Fibroblast of lung (primary cell): ENCODE data around the gene RAB30. TPM values are rescaled to one million over a fixed set of nuclear protein-coding genes. Genes with fewer than 3 reads are reported as not detected.

Experiments used
- DNase-seq, 2 donors: peaks; one replicate each; pipeline versions ENCODE4 v3.0.0 to v3.0.0-alpha.2; 2010; ENCODE audit warnings: low read depth in 2 of 2
- H2AFZ ChIP-seq: 2 replicates; pipeline ENCODE4 v1.5.1; 2012; ENCODE audit warnings: low read length, control low read depth, inconsistent platforms
- H3K27ac ChIP-seq: 2 replicates; pipeline ENCODE4 v1.5.1; 2011; ENCODE audit warnings: low read length, control low read depth; ENCODE audit not compliant: insufficient read depth
- H3K27me3 ChIP-seq: 2 replicates; pipeline ENCODE4 v1.5.1; 2011; ENCODE audit warnings: mild to moderate bottlenecking, low read length; ENCODE audit not compliant: control insufficient read depth, insufficient read depth
- H3K36me3 ChIP-seq: 2 replicates; pipeline ENCODE4 v1.5.1; 2011; ENCODE audit warnings: low read length; ENCODE audit not compliant: control insufficient read depth, insufficient read depth
- H3K4me1 ChIP-seq: 2 replicates; pipeline ENCODE4 v1.5.1; 2011; ENCODE audit warnings: low read length; ENCODE audit not compliant: control insufficient read depth, insufficient read depth; ENCODE audit errors: extremely low read depth
- H3K4me2 ChIP-seq: 2 replicates; pipeline ENCODE4 v1.5.1; 2011; ENCODE audit warnings: low read length, control low read depth; ENCODE audit not compliant: insufficient read depth; ENCODE audit errors: extremely low read depth
- H3K4me3 ChIP-seq, 4 experiments: fragments of 200-600 bp in 1 of 4; sonication (generic) in 1 of 4; replicated peaks in 1 of 4; 2 replicates each; pipeline ENCODE4 v1.5.1; 2011 to 2016; ENCODE audit warnings: low read length in 4 of 4, low read depth in 3 of 4, mild to moderate bottlenecking in 3 of 4, control low read depth in 2 of 4, inconsistent platforms in 1 of 4, mixed read lengths in 1 of 4; ENCODE audit not compliant: insufficient read depth in 1 of 4; ENCODE audit errors: control extremely low read depth in 1 of 4
- H3K79me2 ChIP-seq: 2 replicates; pipeline ENCODE4 v1.5.1; 2012; ENCODE audit warnings: mild to moderate bottlenecking, low read length, inconsistent platforms; ENCODE audit not compliant: control insufficient read depth, insufficient read depth
- H3K9ac ChIP-seq: 2 replicates; pipeline ENCODE4 v1.5.1; 2011; ENCODE audit warnings: mild to moderate bottlenecking, low read length, control low read depth; ENCODE audit not compliant: insufficient read depth
- H3K9me3 ChIP-seq: 2 replicates; pipeline ENCODE4 v1.5.1; 2012; ENCODE audit warnings: low read depth, low read length; ENCODE audit not compliant: control insufficient read depth, insufficient read depth
- H4K20me1 ChIP-seq: 2 replicates; pipeline ENCODE4 v1.5.1; 2011; ENCODE audit warnings: low read length; ENCODE audit not compliant: control insufficient read depth, insufficient read depth; ENCODE audit errors: extremely low read depth
- CTCF ChIP-seq, 2 donors: IDR thresholded peaks in 1 of 2; conservative IDR thresholded peaks in 1 of 2; 1 replicate in 1 of 2; 2 replicates in 1 of 2; pipeline ENCODE4 v1.5.1; 2011 to 2012; ENCODE audit warnings: low read length in 2 of 2, control low read depth in 1 of 2, inconsistent platforms in 1 of 2, low read depth in 1 of 2, mild to moderate bottlenecking in 1 of 2
- EZH2 ChIP-seq: IDR thresholded peaks from 2 replicates; pipeline ENCODE4 v1.5.1; 2012; ENCODE audit warnings: low read length, control low read depth, mild to moderate bottlenecking; ENCODE audit errors: missing control alignments
- polyA plus RNA-seq, 2 donors: library from polyadenylated mRNA; depleted of rRNA in 1 of 2; stranded (reverse) in 1 of 2; unstranded in 1 of 2; fragments of >200 nt; gene quantifications; 2 replicates each; pipeline ENCODE4 v1.2.1, GENCODE V29; 2011 to 2012; ENCODE audit warnings: missing spikeins in 1 of 2
- total RNA-seq: library from RNA; depleted of rRNA; stranded (reverse); fragments of >200 nt; gene quantifications from 2 replicates; pipeline ENCODE4 v1.2.1, GENCODE V29; 2014

Gene RAB30
- total and polyA plus RNA-seq, 2 donors (not counting 1 experiment from before 2014, with no cell fraction given), result 33.9 to 45.2 TPM

DNA sequence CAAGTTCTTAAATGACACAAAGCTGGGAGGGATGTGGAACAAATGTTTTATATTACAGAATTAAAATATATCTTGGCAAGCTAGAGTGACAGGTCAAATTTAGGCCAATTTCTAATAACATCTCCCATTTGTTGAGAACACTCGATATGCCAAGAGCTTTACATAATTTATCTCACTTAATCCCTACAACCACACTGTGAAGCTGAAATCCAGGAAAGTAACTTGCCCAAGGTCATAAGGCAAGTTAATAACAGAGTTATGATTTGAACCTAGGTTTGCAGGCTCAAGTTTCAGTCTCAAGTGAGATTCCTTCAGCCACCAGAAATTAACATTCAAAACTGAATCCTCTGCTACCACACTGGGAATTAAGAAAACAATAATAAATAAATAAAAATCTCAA, 38.3 kb downstream of the RAB30 start:
- peak overlapping the region; percentile 84 for H3K4me2 ChIP-seq
- H3K27ac ChIP-seq, result peak overlapping the region; percentile 72
- no peaks in the 10 kb centered on the region for H3K27me3 ChIP-seq
- peaks cover 36% of the 10 kb centered on the region for H3K79me2 ChIP-seq
- no peaks in the 10 kb centered on the region for H3K36me3 ChIP-seq
- TF ChIP-seq CTCF (conservative IDR thresholded peaks at IDR 0.05 in 1 of 2, IDR thresholded peaks at IDR 0.05 in 1 of 2; ENCODE audit: low read depth in 1 of 2, low read length in 2 of 2), result no peak
- TF ChIP-seq EZH2, result no peak
- peak overlapping the region; percentile 10 to 48 (median 23) for H3K4me3 ChIP-seq
- peaks cover 25% of the 10 kb centered on the region for H3K4me1 ChIP-seq
- H3K9me3 ChIP-seq, result no peaks in the 10 kb centered on the region
- no peak overlapping the region for H2AFZ ChIP-seq
- DNase-seq, result no peak
- H4K20me1 ChIP-seq, result no peaks in the 10 kb centered on the region
- no peak overlapping the region for H3K9ac ChIP-seq

DNA sequence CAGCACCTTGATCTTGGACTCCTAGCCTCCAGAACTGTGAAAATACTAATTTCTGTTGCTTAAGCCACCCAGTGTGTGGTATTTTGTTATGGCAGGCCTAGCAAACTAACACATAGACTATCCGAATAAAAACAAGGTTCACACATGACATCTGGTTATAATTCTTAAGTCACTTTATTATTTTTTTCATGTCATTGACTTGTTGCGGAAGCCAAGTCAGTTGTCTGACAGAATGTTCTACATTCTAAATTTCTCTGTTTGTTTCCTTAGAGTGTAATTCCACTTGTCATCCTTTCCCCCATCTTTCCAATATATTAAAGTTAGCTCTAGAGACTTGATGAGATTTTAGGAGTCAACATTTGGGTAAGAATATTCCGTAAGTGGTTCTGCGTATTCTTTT, 40.6 kb downstream of the RAB30 start:
- H3K9ac ChIP-seq, result no peak overlapping the region
- H2AFZ ChIP-seq, result no peak overlapping the region
- H3K27me3 ChIP-seq, result no peaks in the 10 kb centered on the region
- no peaks in the 10 kb centered on the region for H3K9me3 ChIP-seq
- no peaks in the 10 kb centered on the region for H3K36me3 ChIP-seq
- H3K79me2 ChIP-seq, result peaks cover 33% of the 10 kb centered on the region
- no peak overlapping the region for H3K4me2 ChIP-seq
- DNase-seq, result no peak
- H3K27ac ChIP-seq, result no peak overlapping the region
- H4K20me1 ChIP-seq, result no peaks in the 10 kb centered on the region
- no peak overlapping the region for H3K4me3 ChIP-seq
- no peak for TF ChIP-seq EZH2
- TF ChIP-seq CTCF (conservative IDR thresholded peaks at IDR 0.05 in 1 of 2, IDR thresholded peaks at IDR 0.05 in 1 of 2; ENCODE audit: low read depth in 1 of 2, low read length in 2 of 2), result no peak
- H3K4me1 ChIP-seq, result peaks cover 22% of the 10 kb centered on the region

GRCh38 chr11:83027794-83028193, 43.9 kb downstream of the RAB30 start:
- H3K9ac ChIP-seq, result no peak overlapping the region
- no peak overlapping the region for H2AFZ ChIP-seq
- no peak for DNase-seq
- H3K27ac ChIP-seq, result no peak overlapping the region
- H4K20me1 ChIP-seq, result no peaks in the 10 kb centered on the region
- peaks cover 3% of the 10 kb centered on the region for H3K4me1 ChIP-seq
- H3K4me2 ChIP-seq, result no peak overlapping the region
- no peak for TF ChIP-seq CTCF (conservative IDR thresholded peaks at IDR 0.05 in 1 of 2, IDR thresholded peaks at IDR 0.05 in 1 of 2; ENCODE audit: low read depth in 1 of 2, low read length in 2 of 2)
- no peak for TF ChIP-seq EZH2
- no peaks in the 10 kb centered on the region for H3K9me3 ChIP-seq
- no peaks in the 10 kb centered on the region for H3K36me3 ChIP-seq
- H3K4me3 ChIP-seq, result no peak overlapping the region
- peaks cover 36% of the 10 kb centered on the region for H3K79me2 ChIP-seq
- no peaks in the 10 kb centered on the region for H3K27me3 ChIP-seq
